ENCODE measurements around the gene GNG12. TPM values are rescaled to one million over a fixed set of nuclear protein-coding genes. Genes with fewer than 3 reads are reported as not detected.
A peak's percentile ranks its signal among the peaks of the same experiment; 100 is the strongest.

The GNG12 gene
- total and polyA plus RNA-seq, 9 of the 15 experiments (the other 6 are each of a cell fraction or from before 2014, with no cell fraction given): 2.6 to 6.0 (median 4.1) TPM

DNA sequence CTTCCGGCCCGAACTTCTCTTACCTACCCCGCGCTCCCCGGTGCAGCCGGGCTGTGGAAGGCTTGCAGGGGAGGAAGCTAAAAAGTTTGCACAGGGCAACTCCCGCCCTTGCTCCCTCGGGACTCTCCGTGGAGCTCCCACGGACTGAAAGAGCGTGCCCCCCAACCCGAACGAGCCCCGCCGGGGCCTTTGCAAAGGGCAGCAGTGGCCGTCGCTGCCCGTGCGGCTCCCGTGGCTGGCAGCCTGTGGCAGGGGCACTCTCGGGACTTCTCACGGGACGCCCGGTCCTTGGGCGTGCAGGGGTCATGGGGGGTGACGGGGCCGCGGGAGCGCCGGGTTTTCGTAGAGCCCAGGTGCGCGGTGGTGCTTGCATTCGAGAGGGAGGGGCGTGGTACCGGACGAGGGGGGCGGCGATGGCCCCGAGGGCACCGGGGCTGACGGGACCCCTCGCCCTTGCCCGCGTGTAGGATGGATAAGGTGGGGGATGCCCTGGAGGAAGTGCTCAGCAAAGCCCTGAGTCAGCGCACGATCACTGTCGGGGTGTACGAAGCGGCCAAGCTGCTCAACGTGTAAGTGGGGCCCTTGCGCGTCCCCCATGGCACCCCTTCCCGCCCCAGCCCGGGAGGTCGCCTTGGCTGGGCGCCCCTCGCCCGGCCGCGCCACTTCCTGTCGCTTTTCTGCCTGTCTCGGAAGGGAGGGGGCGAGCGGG, 147.6 kb downstream of the GNG12 start (continued):
- TF ChIP-seq, protein P1, sequence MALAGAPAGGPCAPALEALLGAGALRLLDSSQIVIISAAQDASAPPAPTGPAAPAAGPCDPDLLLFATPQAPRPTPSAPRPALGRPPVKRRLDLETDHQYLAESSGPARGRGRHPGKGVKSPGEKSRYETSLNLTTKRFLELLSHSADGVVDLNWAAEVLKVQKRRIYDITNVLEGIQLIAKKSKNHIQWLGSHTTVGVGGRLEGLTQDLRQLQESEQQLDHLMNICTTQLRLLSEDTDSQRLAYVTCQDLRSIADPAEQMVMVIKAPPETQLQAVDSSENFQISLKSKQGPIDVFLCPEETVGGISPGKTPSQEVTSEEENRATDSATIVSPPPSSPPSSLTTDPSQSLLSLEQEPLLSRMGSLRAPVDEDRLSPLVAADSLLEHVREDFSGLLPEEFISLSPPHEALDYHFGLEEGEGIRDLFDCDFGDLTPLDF (CRISPR knock-in tag; IDR thresholded peaks at IDR 0.05): 0 out of 2 replicates have a peak, but pooled peaks have one; percentile 16
- no peak for TF ChIP-seq CBX3 (IDR thresholded peaks at IDR 0.05; ENCODE audit: borderline replicate concordance in 1 of 2, low read length in 2 of 2)
- no peak for TF ChIP-seq FOXP1 (CRISPR knock-in tag; IDR thresholded peaks at IDR 0.05)
- TF ChIP-seq NFXL1 (CRISPR knock-in tag; IDR thresholded peaks at IDR 0.05): no peak
- no peak for TF ChIP-seq CEBPG (CRISPR knock-in tag; IDR thresholded peaks at IDR 0.05)
- no peak for TF ChIP-seq CEBPG (tag; conservative IDR thresholded peaks at IDR 0.05 in 1 of 2, IDR thresholded peaks at IDR 0.05 in 1 of 2)
- TF ChIP-seq SMARCC2 (IDR thresholded peaks at IDR 0.05; ENCODE audit: low read depth): no peak
- 0 out of 2 replicates have a peak, but pooled peaks have one; percentile 35 for TF ChIP-seq OTX1 (CRISPR knock-in tag; IDR thresholded peaks at IDR 0.05)
- TF ChIP-seq NR3C1 (CRISPR knock-in tag; IDR thresholded peaks at IDR 0.05): peak; percentile 29
- no peak for TF ChIP-seq FIP1L1 (IDR thresholded peaks at IDR 0.05; ENCODE audit: low read depth, low read length, poor library complexity, severe bottlenecking)
- no peak for TF ChIP-seq COPS2 (conservative IDR thresholded peaks at IDR 0.05)
- TF ChIP-seq, protein P2, sequence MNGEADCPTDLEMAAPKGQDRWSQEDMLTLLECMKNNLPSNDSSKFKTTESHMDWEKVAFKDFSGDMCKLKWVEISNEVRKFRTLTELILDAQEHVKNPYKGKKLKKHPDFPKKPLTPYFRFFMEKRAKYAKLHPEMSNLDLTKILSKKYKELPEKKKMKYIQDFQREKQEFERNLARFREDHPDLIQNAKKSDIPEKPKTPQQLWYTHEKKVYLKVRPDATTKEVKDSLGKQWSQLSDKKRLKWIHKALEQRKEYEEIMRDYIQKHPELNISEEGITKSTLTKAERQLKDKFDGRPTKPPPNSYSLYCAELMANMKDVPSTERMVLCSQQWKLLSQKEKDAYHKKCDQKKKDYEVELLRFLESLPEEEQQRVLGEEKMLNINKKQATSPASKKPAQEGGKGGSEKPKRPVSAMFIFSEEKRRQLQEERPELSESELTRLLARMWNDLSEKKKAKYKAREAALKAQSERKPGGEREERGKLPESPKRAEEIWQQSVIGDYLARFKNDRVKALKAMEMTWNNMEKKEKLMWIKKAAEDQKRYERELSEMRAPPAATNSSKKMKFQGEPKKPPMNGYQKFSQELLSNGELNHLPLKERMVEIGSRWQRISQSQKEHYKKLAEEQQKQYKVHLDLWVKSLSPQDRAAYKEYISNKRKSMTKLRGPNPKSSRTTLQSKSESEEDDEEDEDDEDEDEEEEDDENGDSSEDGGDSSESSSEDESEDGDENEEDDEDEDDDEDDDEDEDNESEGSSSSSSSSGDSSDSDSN (IDR thresholded peaks at IDR 0.05; ENCODE audit: borderline replicate concordance in 1 of 2, low read depth in 2 of 2, low read length in 2 of 2): no peak
- TF ChIP-seq ETV6 (IDR thresholded peaks at IDR 0.05; ENCODE audit: borderline replicate concordance in 1 of 2, low read depth in 2 of 2, low read length in 1 of 2): no peak
- TF ChIP-seq ETV6 (CRISPR knock-in tag; IDR thresholded peaks at IDR 0.05; ENCODE audit: borderline replicate concordance): no peak; the same call in 1 of the 2 replicates
- TF ChIP-seq U2AF1 (optimal IDR thresholded peaks at IDR 0.05; ENCODE audit: low read depth, low read length): peak; percentile 75
- TF ChIP-seq, protein P3, sequence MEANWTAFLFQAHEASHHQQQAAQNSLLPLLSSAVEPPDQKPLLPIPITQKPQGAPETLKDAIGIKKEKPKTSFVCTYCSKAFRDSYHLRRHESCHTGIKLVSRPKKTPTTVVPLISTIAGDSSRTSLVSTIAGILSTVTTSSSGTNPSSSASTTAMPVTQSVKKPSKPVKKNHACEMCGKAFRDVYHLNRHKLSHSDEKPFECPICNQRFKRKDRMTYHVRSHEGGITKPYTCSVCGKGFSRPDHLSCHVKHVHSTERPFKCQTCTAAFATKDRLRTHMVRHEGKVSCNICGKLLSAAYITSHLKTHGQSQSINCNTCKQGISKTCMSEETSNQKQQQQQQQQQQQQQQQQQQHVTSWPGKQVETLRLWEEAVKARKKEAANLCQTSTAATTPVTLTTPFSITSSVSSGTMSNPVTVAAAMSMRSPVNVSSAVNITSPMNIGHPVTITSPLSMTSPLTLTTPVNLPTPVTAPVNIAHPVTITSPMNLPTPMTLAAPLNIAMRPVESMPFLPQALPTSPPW (CRISPR knock-in tag; IDR thresholded peaks at IDR 0.05): no peak
- TF ChIP-seq, protein P4, sequence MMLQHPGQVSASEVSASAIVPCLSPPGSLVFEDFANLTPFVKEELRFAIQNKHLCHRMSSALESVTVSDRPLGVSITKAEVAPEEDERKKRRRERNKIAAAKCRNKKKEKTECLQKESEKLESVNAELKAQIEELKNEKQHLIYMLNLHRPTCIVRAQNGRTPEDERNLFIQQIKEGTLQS (IDR thresholded peaks at IDR 0.05): no peak
- TF ChIP-seq, protein P4 (CRISPR knock-in tag; conservative IDR thresholded peaks at IDR 0.05): 0 out of 2 replicates have a peak, but pooled peaks have one; percentile 70
- TF ChIP-seq SMAD1 (IDR thresholded peaks at IDR 0.05; ENCODE audit: low read depth, low read length, partially characterized antibody): no peak
- TF ChIP-seq FOXK2 (conservative IDR thresholded peaks at IDR 0.05 in 1 of 2, IDR thresholded peaks at IDR 0.05 in 1 of 2; ENCODE audit: low read depth in 2 of 2): no peak
- no peak for TF ChIP-seq MEIS2 (IDR thresholded peaks at IDR 0.05; ENCODE audit: partially characterized antibody)
- TF ChIP-seq SOX6 (IDR thresholded peaks at IDR 0.05): no peak
- no peak for TF ChIP-seq DACH1 (IDR thresholded peaks at IDR 0.05; ENCODE audit: partially characterized antibody)

All from K562 (cell line).